GM12864 (cell line): ENCODE measurements around the gene TMEM178B.

ENCODE experiments used
- DNase-seq: peaks from one replicate; pipeline ENCODE4 v3.0.0-alpha.2; 2011; ENCODE audit warnings: low read depth
- H3K4me3 ChIP-seq: 2 replicates; pipeline ENCODE4 v1.5.1; 2011; ENCODE audit warnings: mild to moderate bottlenecking, low read depth, low read length, control low read depth
- CTCF ChIP-seq: IDR thresholded peaks from 2 replicates; pipeline ENCODE4 v1.5.1; 2011; ENCODE audit warnings: low read depth, mild to moderate bottlenecking, moderate library complexity, low read length, control low read depth, inconsistent platforms; ENCODE audit errors: missing control alignments

Gene TMEM178B

GRCh38 chr7:141511316-141511675 is 437.4 kb downstream of the TMEM178B start:
- no peak for TF ChIP-seq CTCF
- no peak for DNase-seq
- no peak overlapping the region for H3K4me3 ChIP-seq

DNA sequence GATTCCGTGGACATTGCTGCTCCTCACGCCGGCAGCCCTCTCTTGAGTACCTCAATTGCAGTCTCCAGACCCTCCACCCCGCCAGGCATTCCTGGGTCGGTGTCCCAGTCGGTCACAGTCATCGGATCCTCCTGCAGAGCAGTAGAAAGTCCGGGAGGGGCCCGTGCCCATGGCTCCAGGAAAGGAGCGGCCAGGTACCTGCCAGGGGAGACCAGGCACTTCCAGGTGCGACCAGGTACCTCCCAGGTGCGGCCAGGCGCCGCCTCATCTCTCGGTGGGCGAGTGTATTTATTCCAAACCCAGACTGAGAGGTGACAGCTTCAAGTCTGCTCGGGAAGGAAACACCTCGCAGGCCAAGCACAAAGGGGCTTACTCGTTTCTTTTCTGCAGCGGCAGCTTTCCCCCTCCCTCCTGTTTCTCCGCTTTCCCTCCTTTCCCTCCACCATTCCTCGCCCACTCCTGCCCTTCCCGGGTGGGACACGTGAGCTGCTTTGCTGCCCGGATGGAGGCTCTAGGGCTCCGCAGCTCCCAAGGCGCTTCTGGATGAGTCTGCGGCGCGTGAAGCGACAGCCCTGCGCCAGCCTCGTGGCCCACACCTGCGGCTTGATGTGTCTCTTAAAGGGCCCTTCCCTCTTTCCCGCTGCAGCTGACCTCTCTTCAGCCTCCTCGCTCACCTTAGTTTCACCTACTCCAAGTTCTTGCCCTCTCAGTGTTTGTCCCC is 438.0 kb downstream of the TMEM178B start:
- peak overlapping the region; percentile 14 for H3K4me3 ChIP-seq
- no peak for DNase-seq
- no peak for TF ChIP-seq CTCF

DNA sequence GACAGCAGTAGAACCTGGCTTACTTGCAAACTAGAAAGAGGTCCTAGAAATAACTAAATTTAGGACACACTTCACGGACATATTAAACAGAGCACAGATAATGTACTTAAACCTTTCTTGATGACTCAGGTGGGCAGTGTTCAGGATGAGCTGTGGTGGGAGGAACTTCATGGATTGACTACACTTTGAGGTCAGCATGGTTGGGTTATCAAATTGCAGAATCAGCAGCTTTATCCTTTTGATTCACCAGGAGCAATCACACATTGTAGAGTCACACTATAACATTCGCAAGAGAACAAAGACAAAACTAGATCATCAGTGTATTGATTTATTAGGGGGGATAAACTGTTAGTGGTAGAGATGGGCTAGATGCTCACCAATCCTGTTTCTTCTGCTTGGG is 438.7 kb downstream of the TMEM178B start:
- no peak for TF ChIP-seq CTCF
- DNase-seq: no peak
- no peak overlapping the region for H3K4me3 ChIP-seq

- DNase-seq: no peak
- TF ChIP-seq CTCF: no peak
- no peak overlapping the region for H3K4me3 ChIP-seq
Observed at GRCh38 chr7:141513720-141514119, 439.9 kb downstream of the TMEM178B start.

GRCh38 chr7:141515941-141516340 is 442.1 kb downstream of the TMEM178B start:
- TF ChIP-seq CTCF: no peak
- no peak overlapping the region for H3K4me3 ChIP-seq
- no peak for DNase-seq

GRCh38 chr7:141519623-141520022 is 445.8 kb downstream of the TMEM178B start:
- no peak for TF ChIP-seq CTCF
- H3K4me3 ChIP-seq: no peak overlapping the region
- DNase-seq: no peak

DNA sequence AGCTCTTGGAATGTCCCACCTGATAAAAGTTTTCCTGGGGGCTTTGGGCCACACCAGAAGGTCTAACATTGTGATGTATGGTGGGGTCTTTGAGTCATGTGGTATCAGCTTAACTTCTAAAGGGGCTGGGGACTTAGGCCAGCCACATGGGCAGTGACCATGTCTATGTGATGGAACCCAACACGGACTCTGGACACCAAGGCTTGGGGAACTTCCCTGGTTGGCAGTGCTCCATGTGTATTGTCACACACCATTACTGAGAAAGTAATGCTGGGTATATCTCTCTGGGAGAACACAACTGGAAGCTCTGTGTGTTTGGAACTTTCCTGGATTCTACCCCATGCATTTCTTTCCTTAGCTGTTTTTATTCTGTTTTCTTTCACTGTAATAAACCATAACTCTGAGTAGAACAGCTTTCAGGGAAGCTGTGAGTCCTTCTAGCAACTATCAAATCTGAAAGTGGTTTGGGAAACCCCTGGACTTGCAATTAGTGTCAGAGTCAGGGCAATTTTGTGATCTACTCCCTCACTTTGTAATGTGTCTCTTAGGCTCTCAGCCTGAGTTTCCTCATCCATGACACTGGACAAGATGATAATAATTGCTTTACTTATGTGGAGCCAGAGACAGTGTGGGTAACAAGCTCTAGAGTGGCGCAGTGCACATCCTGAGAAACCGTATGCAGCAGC is 448.9 kb downstream of the TMEM178B start:
- no peak overlapping the region for H3K4me3 ChIP-seq
- no peak for TF ChIP-seq CTCF
- no peak for DNase-seq
